Neutrophil (primary cell): ENCODE results near the gene GPSM1.

ENCODE experiments used
- H3K27ac ChIP-seq: fragments of 200-600 bp; sonication (generic); 2 replicates; pipeline ENCODE4 v1.5.1; 2016; ENCODE audit warnings: mild to moderate bottlenecking, moderate library complexity
- H3K27me3 ChIP-seq: fragments of 200-600 bp; sonication (generic); 2 replicates; pipeline ENCODE4 v1.6.0; 2016; ENCODE audit warnings: mild to moderate bottlenecking
- H3K36me3 ChIP-seq: fragments of 200-600 bp; sonication (generic); 2 replicates; pipeline ENCODE4 v1.5.1; 2017
- H3K4me1 ChIP-seq, 2 experiments: fragments of 200-600 bp in 1 of 2; sonication (generic) in 1 of 2; 1 replicate in 1 of 2; 2 replicates in 1 of 2; pipeline versions ENCODE4 v1.5.1 to v1.6.1; 2013 to 2016; ENCODE audit warnings: low read depth in 1 of 2, low read length in 1 of 2, mild to moderate bottlenecking in 1 of 2, moderate library complexity in 1 of 2; ENCODE audit not compliant: control insufficient read depth in 1 of 2, insufficient read depth in 1 of 2
- H3K4me3 ChIP-seq, 2 experiments: fragments of 200-600 bp in 1 of 2; sonication (generic) in 1 of 2; 1 replicate in 1 of 2; 2 replicates in 1 of 2; pipeline ENCODE4 v1.5.1; 2013 to 2016; ENCODE audit warnings: low read depth in 1 of 2, low read length in 1 of 2, mild to moderate bottlenecking in 1 of 2, moderate library complexity in 1 of 2
- H3K9me3 ChIP-seq: fragments of 200-600 bp; sonication (generic); 2 replicates; pipeline ENCODE4 v1.5.1; 2016
- TF ChIP-seq, protein P1 (sequence below): fragments of 200-600 bp; sonication (generic); IDR thresholded peaks from 2 replicates; pipeline ENCODE4 v1.5.1; 2016; ENCODE audit warnings: antibody characterized with exemption

Gene GPSM1

DNA sequence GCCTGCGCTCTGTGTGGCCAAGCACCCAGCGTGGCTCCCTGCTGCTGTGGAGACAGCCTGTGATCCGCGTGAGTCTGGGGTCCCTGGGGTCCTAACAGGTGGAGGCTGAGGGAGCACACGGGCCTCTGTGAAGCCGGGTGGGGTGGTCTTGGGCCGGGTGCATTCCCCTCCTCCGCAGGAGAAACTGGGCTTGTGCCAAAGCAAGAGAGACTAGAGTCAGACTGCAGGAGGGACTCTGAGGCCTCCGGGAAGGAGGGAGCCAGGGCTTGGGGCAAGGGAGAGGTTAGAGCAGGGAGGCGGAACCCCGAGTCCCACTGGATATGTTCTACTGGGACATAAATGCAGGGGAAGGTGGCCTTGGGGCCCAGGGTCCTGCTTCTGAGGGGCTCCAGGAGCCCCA is 25.7 kb downstream of the GPSM1 start:
- Histone ChIP-seq H3K9me3 (no peaks in the 10 kb centered on the region), H3K27me3 (no peaks in the 10 kb centered on the region), H3K36me3 (no peaks in the 10 kb centered on the region), H3K4me1 (no peaks in the 10 kb centered on the region), H3K27ac (no peak overlapping the region), H3K4me3 (no peak overlapping the region)
- TF ChIP-seq, protein P1, sequence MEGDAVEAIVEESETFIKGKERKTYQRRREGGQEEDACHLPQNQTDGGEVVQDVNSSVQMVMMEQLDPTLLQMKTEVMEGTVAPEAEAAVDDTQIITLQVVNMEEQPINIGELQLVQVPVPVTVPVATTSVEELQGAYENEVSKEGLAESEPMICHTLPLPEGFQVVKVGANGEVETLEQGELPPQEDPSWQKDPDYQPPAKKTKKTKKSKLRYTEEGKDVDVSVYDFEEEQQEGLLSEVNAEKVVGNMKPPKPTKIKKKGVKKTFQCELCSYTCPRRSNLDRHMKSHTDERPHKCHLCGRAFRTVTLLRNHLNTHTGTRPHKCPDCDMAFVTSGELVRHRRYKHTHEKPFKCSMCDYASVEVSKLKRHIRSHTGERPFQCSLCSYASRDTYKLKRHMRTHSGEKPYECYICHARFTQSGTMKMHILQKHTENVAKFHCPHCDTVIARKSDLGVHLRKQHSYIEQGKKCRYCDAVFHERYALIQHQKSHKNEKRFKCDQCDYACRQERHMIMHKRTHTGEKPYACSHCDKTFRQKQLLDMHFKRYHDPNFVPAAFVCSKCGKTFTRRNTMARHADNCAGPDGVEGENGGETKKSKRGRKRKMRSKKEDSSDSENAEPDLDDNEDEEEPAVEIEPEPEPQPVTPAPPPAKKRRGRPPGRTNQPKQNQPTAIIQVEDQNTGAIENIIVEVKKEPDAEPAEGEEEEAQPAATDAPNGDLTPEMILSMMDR = no peak

DNA sequence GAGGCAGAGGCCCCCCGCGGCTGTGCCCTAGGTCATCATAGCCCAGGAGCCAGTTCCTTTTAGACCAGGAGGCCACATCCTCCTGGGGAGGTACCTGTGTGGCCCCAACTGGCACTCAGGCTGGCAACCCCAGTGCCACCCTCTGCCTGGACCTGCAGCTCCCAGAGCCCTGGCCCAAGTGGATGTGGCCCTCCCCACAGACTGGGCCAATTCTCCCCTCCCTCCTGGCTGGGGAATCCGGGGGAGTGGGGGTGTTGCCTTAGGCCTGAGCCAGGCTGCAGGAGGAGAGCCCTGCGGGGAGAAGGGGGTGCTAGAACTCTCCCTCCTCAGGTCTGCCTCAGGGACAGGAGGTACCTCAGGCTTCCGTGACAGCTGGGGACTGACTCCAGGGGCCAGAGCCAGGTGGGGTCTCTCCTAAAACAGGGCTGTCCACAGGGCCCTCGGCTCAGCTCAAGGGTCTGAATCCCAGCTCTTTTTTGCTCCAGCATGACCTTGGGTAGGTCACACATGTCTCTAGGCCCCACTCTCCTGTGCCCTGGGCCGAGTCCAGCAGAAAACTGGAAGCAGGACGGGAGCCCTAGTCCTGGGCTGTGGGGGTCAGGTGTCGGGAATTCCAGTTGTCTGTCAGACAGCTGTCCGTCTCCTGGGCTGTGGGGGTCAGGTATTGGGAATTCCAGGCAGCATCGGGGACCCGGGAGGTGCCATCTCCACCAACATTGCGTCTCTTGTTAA is 26.6 kb downstream of the GPSM1 start:
- Histone ChIP-seq H3K27me3 (no peaks in the 10 kb centered on the region), H3K27ac (no peak overlapping the region)

DNA sequence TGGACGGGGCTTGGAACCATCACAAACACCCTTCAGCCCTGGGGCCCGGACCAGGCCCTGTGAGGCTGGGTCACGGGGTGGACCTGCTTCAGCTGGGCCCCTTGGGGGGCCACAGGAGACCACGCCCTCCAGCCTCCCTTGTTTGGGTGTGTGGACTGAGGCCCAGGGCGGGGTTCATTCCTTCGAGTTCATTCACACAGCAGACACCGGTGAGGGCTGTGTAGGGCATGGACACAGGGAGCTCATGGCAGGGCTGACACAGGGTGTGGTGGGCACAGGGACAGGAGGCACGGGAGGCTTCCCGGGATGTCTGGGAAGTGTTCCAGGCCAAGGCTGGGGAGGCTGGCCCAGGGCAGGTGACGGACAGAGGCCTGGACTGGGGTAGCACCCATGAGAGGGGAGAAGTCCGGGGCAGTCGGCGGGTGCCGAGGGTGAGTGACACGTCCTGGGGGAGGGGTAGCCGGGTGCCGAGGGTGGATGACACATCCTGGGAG is 27.3 kb downstream of the GPSM1 start:
- H3K9me3 ChIP-seq = no peaks in the 10 kb centered on the region
- no peaks in the 10 kb centered on the region for H3K36me3 ChIP-seq
- no peak overlapping the region for H3K27ac ChIP-seq
- H3K27me3 ChIP-seq = no peaks in the 10 kb centered on the region
- no peaks in the 10 kb centered on the region for H3K4me1 ChIP-seq
- TF ChIP-seq, protein P1 = no peak
- no peak overlapping the region for H3K4me3 ChIP-seq

More for the DNA sequence above, 26.6 kb downstream of the GPSM1 start:
- Histone ChIP-seq H3K4me1 (no peaks in the 10 kb centered on the region), H3K9me3 (no peaks in the 10 kb centered on the region), H3K36me3 (no peaks in the 10 kb centered on the region), H3K4me3 (no peak overlapping the region)
- TF ChIP-seq, protein P1 = no peak

DNA sequence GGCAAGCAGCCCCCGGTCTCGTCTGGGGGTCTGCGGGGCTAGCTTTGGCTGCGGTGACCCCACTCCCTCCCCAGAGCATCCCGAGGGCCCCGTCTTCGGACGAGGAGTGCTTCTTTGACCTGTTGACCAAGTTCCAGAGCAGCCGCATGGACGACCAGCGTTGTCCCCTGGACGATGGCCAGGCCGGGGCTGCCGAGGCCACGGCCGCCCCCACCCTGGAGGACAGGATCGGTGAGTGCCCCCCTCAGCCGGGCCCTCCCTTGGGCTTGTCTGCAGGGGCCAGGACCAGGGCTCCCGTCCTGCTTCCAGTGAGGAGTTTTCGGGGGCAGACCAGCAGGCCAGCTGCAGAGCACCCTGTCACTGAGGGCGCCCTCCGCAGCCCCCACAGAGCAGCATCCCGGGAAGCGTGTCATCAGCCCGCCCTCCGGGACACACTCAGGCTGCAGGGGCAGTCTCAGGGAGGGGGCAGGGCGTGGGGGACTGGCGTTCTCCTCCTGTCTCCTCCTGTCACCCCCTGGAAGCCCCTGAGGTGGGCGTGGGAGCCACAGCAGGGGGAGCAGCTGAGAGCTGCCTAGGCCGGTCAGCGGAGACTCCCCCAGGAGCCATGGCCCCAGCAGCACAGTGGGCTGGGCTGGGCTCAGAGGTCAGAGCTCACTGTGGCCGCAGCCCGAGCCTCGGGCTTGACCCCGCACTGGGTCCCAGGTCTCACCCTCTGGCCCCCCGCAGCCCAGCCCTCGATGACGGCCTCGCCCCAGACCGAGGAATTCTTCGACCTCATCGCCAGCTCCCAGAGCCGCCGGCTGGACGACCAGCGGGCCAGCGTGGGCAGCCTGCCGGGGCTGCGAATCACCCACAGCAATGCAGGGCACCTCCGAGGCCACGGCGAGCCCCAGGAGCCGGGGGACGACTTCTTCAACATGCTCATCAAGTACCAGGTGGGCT is 28.5 kb downstream of the GPSM1 start:
- Histone ChIP-seq H3K9me3 (no peaks in the 10 kb centered on the region), H3K27me3 (no peaks in the 10 kb centered on the region), H3K36me3 (no peaks in the 10 kb centered on the region), H3K4me3 (no peak overlapping the region), H3K4me1 (no peaks in the 10 kb centered on the region), H3K27ac (no peak overlapping the region)
- TF ChIP-seq, protein P1 = no peak

DNA sequence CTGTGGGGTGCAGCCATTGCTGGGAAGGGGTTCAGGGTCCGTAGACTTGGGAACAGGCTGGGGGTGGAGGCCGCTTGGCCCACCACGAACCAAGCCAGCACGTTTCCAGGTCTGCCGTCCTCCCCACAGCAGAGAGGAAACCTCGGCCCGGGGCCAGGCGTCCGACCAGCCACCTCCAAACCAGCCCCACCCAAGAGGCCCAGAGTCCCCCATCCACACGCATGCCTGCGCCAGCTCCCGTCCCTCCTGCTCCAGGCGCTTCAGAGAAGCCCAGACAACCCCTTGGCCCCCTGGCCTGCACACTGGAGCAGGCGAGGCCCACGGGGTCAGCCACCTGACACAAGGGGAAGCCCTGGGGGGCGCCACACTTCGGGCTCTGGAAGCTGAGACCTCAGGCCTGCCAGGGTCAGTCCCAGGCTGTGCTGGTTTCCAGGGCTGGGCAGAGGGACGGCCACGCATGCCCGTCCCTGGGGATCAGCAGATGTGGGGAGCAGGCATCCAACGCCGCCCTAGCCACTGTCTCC is 29.9 kb downstream of the GPSM1 start:
- Histone ChIP-seq H3K4me3 (no peak overlapping the region), H3K36me3 (no peaks in the 10 kb centered on the region), H3K27ac (no peak overlapping the region), H3K4me1 (no peaks in the 10 kb centered on the region), H3K9me3 (no peaks in the 10 kb centered on the region), H3K27me3 (no peaks in the 10 kb centered on the region)
- TF ChIP-seq, protein P1 = no peak
